B cell (primary cell): ENCODE results near the gene UBE2R2. TPM values are rescaled to one million over a fixed set of nuclear protein-coding genes. Genes with fewer than 3 reads are reported as not detected.

Experiments used
- ATAC-seq: fragments of 200-7000 bp; cut with Tn5 transposase; one replicate; pipeline ENCODE4 v1.10.0; 2021; ENCODE audit warnings: low read depth, mild to moderate bottlenecking, moderate number of reproducible peaks, moderate library complexity
- CTCF ChIA-PET: fragments of 350-600 bp; sonication (Branson Sonifier 250); formaldehyde crosslinking; loops from one replicate; lab custom pipeline; 2021; ENCODE audit warnings: antibody characterized with exemption, inconsistent platforms; lab: Charles Lee
- POLR2A ChIA-PET: fragments of 350-600 bp; sonication (Branson Sonifier 250); formaldehyde crosslinking; loops from one replicate; lab custom pipeline; 2021; ENCODE audit warnings: antibody characterized with exemption; lab: Charles Lee
- DNase-seq: peaks from one replicate; pipeline ENCODE4 v3.0.0; 2013
- H2AFZ ChIP-seq: 2 replicates; pipeline ENCODE4 v1.6.1; 2012; ENCODE audit warnings: mild to moderate bottlenecking, low read depth, low read length; ENCODE audit not compliant: insufficient read depth, poor library complexity, severe bottlenecking
- H3K27ac ChIP-seq, 2 donors: 1 replicate in 1 of 2; 2 replicates in 1 of 2; pipeline ENCODE4 v1.5.1; 2012 to 2013; ENCODE audit warnings: low read length in 2 of 2, mild to moderate bottlenecking in 2 of 2, moderate library complexity in 1 of 2
- H3K27me3 ChIP-seq, 4 experiments: fragments of 200-600 bp in 1 of 4; sonication (generic) in 1 of 4; replicated peaks in 1 of 4; 1 replicate in 2 of 4; 2 replicates in 2 of 4; pipeline versions ENCODE4 v1.6.1 to v1.7.0; 2013 to 2016; ENCODE audit warnings: low read length in 3 of 4, mild to moderate bottlenecking in 2 of 4, mixed read lengths in 1 of 4, moderate library complexity in 1 of 4; ENCODE audit not compliant: insufficient read depth in 4 of 4, control insufficient read depth in 3 of 4; ENCODE audit errors: control extremely low read depth in 1 of 4
- H3K36me3 ChIP-seq, 2 experiments: replicated peaks in 1 of 2; 1 replicate in 1 of 2; 2 replicates in 1 of 2; pipeline versions ENCODE4 v1.6.1 to v1.7.1; 2013; ENCODE audit warnings: low read length in 1 of 2; ENCODE audit not compliant: insufficient read depth in 2 of 2, control insufficient read depth in 1 of 2; ENCODE audit errors: control extremely low read depth in 1 of 2, extremely low read depth in 1 of 2
- H3K4me1 ChIP-seq, 2 donors: fragments of 200-600 bp in 1 of 2; sonication (generic) in 1 of 2; 1 replicate in 1 of 2; 2 replicates in 1 of 2; pipeline versions ENCODE4 v1.5.1 to v1.6.1; 2013 to 2017; ENCODE audit warnings: low read length in 2 of 2; ENCODE audit not compliant: control insufficient read depth in 2 of 2, insufficient read depth in 2 of 2
- H3K4me2 ChIP-seq: replicated peaks from 2 replicates; pipeline ENCODE3; 2012; ENCODE audit warnings: mild to moderate bottlenecking, low read depth, low read length; ENCODE audit not compliant: poor library complexity, severe bottlenecking
- H3K4me3 ChIP-seq, 5 experiments: fragments of 200-600 bp in 1 of 5; sonication (generic) in 1 of 5; 1 replicate in 3 of 5; 2 replicates in 2 of 5; pipeline versions ENCODE4 v1.5.1 to v1.7.0; 2011 to 2016; ENCODE audit warnings: low read length in 4 of 5, mild to moderate bottlenecking in 4 of 5, low read depth in 2 of 5, control low read depth in 1 of 5, moderate library complexity in 1 of 5; ENCODE audit not compliant: insufficient read depth in 1 of 5; ENCODE audit errors: control extremely low read depth in 1 of 5, extremely low read depth in 1 of 5
- H3K79me2 ChIP-seq: fragments of 200-600 bp; sonication (generic); one replicate; pipeline ENCODE4 v1.6.0; 2016; ENCODE audit warnings: low read length; ENCODE audit not compliant: control insufficient read depth, insufficient read depth
- H3K9ac ChIP-seq: fragments of 200-600 bp; sonication (generic); 2 replicates; pipeline ENCODE4 v1.6.1; 2017; ENCODE audit warnings: mild to moderate bottlenecking, low read length, moderate library complexity
- H3K9me3 ChIP-seq, 3 donors: one replicate each; pipeline versions ENCODE4 v1.6.1 to v1.7.1; 2013; ENCODE audit warnings: low read length in 2 of 3; ENCODE audit not compliant: control insufficient read depth in 2 of 3, insufficient read depth in 1 of 3; ENCODE audit errors: control extremely low read depth in 1 of 3
- H4K20me1 ChIP-seq: 2 replicates; pipeline ENCODE4 v1.6.0; 2012; ENCODE audit warnings: mild to moderate bottlenecking, low read length; ENCODE audit not compliant: insufficient read depth, control insufficient read depth, poor library complexity, severe bottlenecking
- H3K27ac Mint-ChIP-seq: one replicate; pipeline ENCODE4 v1.8.0; 2021; ENCODE audit warnings: mixed read lengths
- H3K27me3 Mint-ChIP-seq: one replicate; pipeline ENCODE4 v1.8.0; 2021; ENCODE audit warnings: mixed read lengths
- H3K4me1 Mint-ChIP-seq: one replicate; pipeline ENCODE4 v1.8.0; 2021; ENCODE audit warnings: mixed read lengths
- H3K4me3 Mint-ChIP-seq: one replicate; pipeline ENCODE4 v1.8.0; 2021; ENCODE audit warnings: mixed read lengths
- H3K9me3 Mint-ChIP-seq: one replicate; pipeline ENCODE4 v1.8.0; 2022; ENCODE audit warnings: mixed read lengths; ENCODE audit not compliant: insufficient read depth
- EZH2 ChIP-seq: IDR thresholded peaks from 2 replicates; pipeline ENCODE4 v1.6.1; 2012; ENCODE audit warnings: borderline replicate concordance, low read depth, mild to moderate bottlenecking, moderate library complexity, low read length; ENCODE audit not compliant: insufficient read depth, poor library complexity, severe bottlenecking
- WGBS: methylation state at CpG from one replicate; pipeline ENCODE4 v1.1.5; 2013; ENCODE audit warnings: missing lambda C conversion rate; ENCODE audit not compliant: insufficient coverage; 5-methylcytosine and 5-hydroxymethylcytosine counted together
- intact Hi-C: fragments of 100-400 bp; cut with micrococcal nuclease; formaldehyde crosslinking; loops from one replicate; pipeline ENCODE4 v1.10.0; 2022
- polyA plus RNA-seq: library from polyadenylated mRNA; depleted of rRNA; stranded (reverse); fragments of >200 nt; gene quantifications from 2 replicates; pipeline ENCODE4 v1.2.3, GENCODE V29; 2012
- total RNA-seq, 2 donors: library from RNA; stranded (reverse); fragments of 120-200 nt in 1 of 2; gene quantifications; 1 replicate in 1 of 2; 2 replicates in 1 of 2; pipeline versions ENCODE4 v1.2.3 to v1.2.4, GENCODE V29; 2013 to 2022
- TF ChIP-seq, protein P1 (sequence below): fragments of 200-600 bp; IDR thresholded peaks from one replicate; pipeline ENCODE4 v1.8.0; 2022; ENCODE audit warnings: antibody characterized with exemption, mild to moderate bottlenecking

Gene UBE2R2
- total and polyA plus RNA-seq, 2 donors (not counting 1 experiment from before 2014, with no cell fraction given), result 18.9 to 48.8 TPM

DNA sequence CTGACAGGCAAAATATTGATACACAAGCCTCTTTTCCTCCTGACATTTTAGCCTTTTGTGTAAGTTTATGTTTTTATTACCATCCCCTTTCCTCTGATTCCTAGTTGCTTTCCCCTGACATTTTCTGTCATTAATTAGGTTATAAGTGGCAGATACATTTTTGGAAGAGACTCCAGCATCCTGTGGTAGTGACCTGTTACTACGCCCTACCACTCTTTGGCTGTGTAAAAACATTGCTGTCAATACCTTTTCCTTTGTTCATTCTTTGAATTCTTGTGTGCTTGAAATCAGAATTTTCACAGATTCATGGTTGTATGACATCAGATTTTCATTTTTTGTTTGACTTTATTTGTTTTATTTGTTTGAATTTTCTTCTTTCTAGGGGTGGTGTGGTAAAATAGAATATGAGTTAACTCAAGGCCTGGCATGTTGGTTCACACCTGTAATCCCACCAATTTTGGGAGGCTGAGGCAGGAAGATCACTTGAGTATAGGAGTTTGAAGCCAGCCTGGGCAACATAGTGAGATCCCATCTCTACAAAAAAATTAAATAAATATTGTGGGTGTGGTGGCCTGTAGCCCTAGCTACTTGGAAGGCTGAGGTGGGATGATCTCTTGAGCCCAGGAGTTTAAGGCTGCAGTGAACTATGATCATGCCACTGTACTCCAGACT is 43.4 kb downstream of the UBE2R2 start:
- Histone ChIP-seq H3K4me2 (no peak overlapping the region), H3K27ac (no peak overlapping the region), H3K9me3 (peaks cover 0 to 3% (median 0%) of the 10 kb centered on the region in 3 donors), H2AFZ (no peak overlapping the region), H3K9ac (no peak overlapping the region), H3K4me1 (peaks cover 9% of the 10 kb centered on the region in 2 donors), H3K36me3 (peaks cover 0 to 4% of the 10 kb centered on the region in 2 experiments), H3K27me3 (no peaks in the 10 kb centered on the region), H4K20me1 (peaks cover 65% of the 10 kb centered on the region), H3K4me3 (no peak overlapping the region), H3K79me2 (peaks cover 97% of the 10 kb centered on the region)
- peaks cover 33% of the 10 kb centered on the region for H3K4me1 Mint-ChIP-seq
- H3K27me3 Mint-ChIP-seq, result no peaks in the 10 kb centered on the region
- no peaks in the 10 kb centered on the region for H3K9me3 Mint-ChIP-seq
- no peak overlapping the region for H3K27ac Mint-ChIP-seq
- ATAC-seq (no peak), DNase-seq (no peak)
- intact Hi-C loops, result no loop called here
- H3K4me3 Mint-ChIP-seq, result no peak overlapping the region
- CTCF ChIA-PET, result interaction anchor here (1.3 kb wide), 1 partner anchor 53 kb away, joined by 3 read pairs; no protein-coding TSS in a partner anchor
- TF ChIP-seq EZH2, result no peak
- TF ChIP-seq, protein P1, sequence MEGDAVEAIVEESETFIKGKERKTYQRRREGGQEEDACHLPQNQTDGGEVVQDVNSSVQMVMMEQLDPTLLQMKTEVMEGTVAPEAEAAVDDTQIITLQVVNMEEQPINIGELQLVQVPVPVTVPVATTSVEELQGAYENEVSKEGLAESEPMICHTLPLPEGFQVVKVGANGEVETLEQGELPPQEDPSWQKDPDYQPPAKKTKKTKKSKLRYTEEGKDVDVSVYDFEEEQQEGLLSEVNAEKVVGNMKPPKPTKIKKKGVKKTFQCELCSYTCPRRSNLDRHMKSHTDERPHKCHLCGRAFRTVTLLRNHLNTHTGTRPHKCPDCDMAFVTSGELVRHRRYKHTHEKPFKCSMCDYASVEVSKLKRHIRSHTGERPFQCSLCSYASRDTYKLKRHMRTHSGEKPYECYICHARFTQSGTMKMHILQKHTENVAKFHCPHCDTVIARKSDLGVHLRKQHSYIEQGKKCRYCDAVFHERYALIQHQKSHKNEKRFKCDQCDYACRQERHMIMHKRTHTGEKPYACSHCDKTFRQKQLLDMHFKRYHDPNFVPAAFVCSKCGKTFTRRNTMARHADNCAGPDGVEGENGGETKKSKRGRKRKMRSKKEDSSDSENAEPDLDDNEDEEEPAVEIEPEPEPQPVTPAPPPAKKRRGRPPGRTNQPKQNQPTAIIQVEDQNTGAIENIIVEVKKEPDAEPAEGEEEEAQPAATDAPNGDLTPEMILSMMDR, result no peak
- 100% methylated on average over 1 of the region's 1 CpG for WGBS
- POLR2A ChIA-PET, result no interaction called here

- CTCF ChIA-PET, result interaction anchor here (0.6 kb wide), 1 partner anchor 34 kb away, joined by 3 read pairs; no protein-coding TSS in a partner anchor
- no peak overlapping the region for H3K4me3 Mint-ChIP-seq
- H3K36me3 ChIP-seq, result peaks cover 0 to 4% of the 10 kb centered on the region in 2 experiments
Observed at GRCh38 chr9:33861917-33862453, 45.0 kb downstream of the UBE2R2 start.

More at GRCh38 chr9:33861917-33862453, 45.0 kb downstream of the UBE2R2 start:
- no peak overlapping the region for H2AFZ ChIP-seq
- H3K79me2 ChIP-seq, result peaks cover 98% of the 10 kb centered on the region
- no peak overlapping the region for H3K4me2 ChIP-seq
- Mint-ChIP-seq H3K27me3 (no peaks in the 10 kb centered on the region), H3K27ac (no peak overlapping the region), H3K9me3 (no peaks in the 10 kb centered on the region), H3K4me1 (peaks cover 27% of the 10 kb centered on the region)
- peaks cover 71% of the 10 kb centered on the region for H4K20me1 ChIP-seq
- no peak for ATAC-seq
- POLR2A ChIA-PET, result no interaction called here
- intact Hi-C loops, result no loop called here
- peaks cover 9% of the 10 kb centered on the region in 2 donors for H3K4me1 ChIP-seq
- TF ChIP-seq, protein P1, result no peak
- no peak for TF ChIP-seq EZH2
- H3K4me3 ChIP-seq, result no peak overlapping the region
- no peak overlapping the region for H3K9ac ChIP-seq
- H3K27ac ChIP-seq, result no peak overlapping the region
- H3K9me3 ChIP-seq, result peaks cover 0 to 3% (median 0%) of the 10 kb centered on the region in 3 donors
- no peak for DNase-seq
- no peaks in the 10 kb centered on the region for H3K27me3 ChIP-seq
- 100% methylated on average over 1 of the region's 10 CpGs for WGBS
